SK-N-SH (cell line): ENCODE measurements around the gene WNT4.

Experiments used
- CTCF ChIP-seq: fragments of 200-600 bp; sonication (generic); IDR thresholded peaks from 2 replicates; pipeline ENCODE4 v1.6.1; 2017; ENCODE audit warnings: antibody characterized with exemption, mild to moderate bottlenecking, moderate library complexity
- TAF1 ChIP-seq: IDR thresholded peaks from 2 replicates; pipeline ENCODE4 v1.6.1; 2012; ENCODE audit warnings: low read depth, mild to moderate bottlenecking, low read length, moderate library complexity, borderline replicate concordance

GRCh38 chr1:22169816-22170215, 26.9 kb upstream of the WNT4 start:
- no peak for TF ChIP-seq TAF1
- TF ChIP-seq CTCF: no peak
